HTR-8/SVneo (cell line): ENCODE data around the gene PARP4.
"Not testable (repeated sequence)": the region's sequence is repeated elsewhere in the genome, so short reads cannot be mapped to it uniquely, and the experiment has no call there.

Experiments used
- DNase-seq: peaks from one replicate; pipeline ENCODE4 v3.0.0; 2011; ENCODE audit warnings: low spot score, mixed read lengths; ENCODE audit not compliant: insufficient read length
- FAIRE-seq: peaks from 2 replicates; lab custom pipeline; 2011; peaks lifted over from hg19 to GRCh38; lab: Jason Lieb, UNC

The PARP4 gene

GRCh38 chr13:24506698-24507335 lies 5.8 kb downstream of the PARP4 start:
- no peak for FAIRE-seq

DNA sequence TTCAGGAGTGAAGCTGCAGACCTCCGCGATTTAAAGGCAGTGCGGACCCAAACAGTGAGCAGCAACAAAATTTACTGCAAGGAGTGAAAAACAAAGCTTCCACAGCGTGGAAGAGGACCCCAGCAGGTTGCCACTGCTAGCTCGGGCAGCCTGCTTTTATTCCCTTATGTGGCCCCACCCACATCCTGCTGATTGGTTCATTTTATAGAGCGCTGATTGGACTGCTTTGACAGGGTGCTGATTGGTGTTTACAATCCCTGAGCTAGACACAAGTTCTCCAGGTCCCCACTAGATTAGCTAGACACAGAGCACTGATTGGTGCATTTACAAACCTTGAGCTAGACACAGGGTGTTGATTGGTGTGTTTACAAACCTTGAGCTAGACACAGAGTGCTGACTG lies 6.3 kb downstream of the PARP4 start:
- not testable (repeated sequence) for DNase-seq, FAIRE-seq

More at GRCh38 chr13:24506698-24507335, 5.8 kb downstream of the PARP4 start:
- no peak for DNase-seq

GRCh38 chr13:24505756-24506155 lies 6.8 kb downstream of the PARP4 start:
- FAIRE-seq (no peak), DNase-seq (no peak)

DNA sequence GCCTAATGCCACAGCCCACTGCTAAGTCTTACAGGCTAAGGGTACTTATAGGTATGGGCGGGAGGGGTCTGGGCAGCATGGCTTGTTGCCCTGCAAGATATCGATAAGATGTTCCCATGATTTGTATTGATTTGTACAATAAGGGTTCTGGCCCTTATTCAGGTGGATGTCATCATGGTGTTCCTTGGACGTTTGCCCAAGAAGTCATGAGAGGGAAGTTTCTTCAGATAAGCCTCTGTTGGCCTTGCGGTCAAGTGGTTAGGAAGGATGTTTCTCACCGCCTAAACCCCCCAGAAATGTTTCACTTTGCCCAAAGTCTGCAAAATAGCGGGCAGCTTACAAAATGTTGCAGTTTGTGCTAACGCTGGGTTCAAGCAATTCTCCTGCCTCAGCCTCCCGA lies 7.3 kb downstream of the PARP4 start:
- DNase-seq, result no peak
- FAIRE-seq, result no peak

GRCh38 chr13:24503379-24503696 lies 9.2 kb downstream of the PARP4 start:
- DNase-seq, result no peak
- no peak for FAIRE-seq

DNA sequence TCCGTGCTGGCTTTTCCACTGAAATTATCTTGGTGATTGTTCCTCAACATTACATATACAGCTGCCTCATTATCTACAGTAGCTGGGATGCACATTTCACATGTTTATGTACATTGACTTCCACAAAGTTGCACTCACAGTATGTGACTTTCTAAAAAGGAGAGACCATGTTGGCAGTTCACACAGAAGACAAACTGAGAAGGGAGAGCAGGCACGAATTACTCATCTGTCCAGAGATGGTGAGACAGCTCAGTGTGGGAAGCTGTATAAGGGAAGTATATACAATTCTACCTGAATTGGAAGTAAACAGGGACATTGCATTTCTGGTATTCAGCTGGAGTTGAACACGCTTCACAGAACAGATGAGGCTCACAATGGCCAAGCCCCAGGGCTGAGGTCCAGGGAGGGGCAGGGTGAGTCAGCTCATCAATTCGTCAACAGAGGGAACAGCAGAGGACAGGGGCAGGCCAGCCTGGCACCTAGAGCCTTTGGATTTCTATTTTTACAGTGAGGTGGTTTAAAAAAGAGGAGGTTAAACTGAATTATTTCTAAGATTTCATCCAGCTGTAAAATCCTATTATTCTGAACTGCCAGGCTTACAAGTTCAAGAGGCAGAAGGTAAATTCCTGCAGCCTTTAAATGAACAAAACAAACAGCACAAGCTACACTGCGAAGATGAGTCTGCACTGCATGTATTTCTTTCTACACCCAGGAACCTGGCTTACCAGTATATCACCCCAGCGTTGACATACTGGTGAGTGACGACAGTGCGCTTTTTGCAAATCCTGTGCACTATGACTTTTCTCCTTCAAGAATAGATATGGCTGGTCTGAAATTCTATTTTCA lies 9.8 kb downstream of the PARP4 start:
- DNase-seq, result no peak
- FAIRE-seq, result no peak

- FAIRE-seq (no peak), DNase-seq (no peak)
These were observed 11.6 kb downstream of the PARP4 start for GRCh38 chr13:24500977-24501376.

GRCh38 chr13:24497742-24498141 lies 14.8 kb downstream of the PARP4 start:
- FAIRE-seq, result no peak
- no peak for DNase-seq

- not testable (repeated sequence) for DNase-seq, FAIRE-seq
These were observed 16.3 kb downstream of the PARP4 start for GRCh38 chr13:24496295-24496694.

DNA sequence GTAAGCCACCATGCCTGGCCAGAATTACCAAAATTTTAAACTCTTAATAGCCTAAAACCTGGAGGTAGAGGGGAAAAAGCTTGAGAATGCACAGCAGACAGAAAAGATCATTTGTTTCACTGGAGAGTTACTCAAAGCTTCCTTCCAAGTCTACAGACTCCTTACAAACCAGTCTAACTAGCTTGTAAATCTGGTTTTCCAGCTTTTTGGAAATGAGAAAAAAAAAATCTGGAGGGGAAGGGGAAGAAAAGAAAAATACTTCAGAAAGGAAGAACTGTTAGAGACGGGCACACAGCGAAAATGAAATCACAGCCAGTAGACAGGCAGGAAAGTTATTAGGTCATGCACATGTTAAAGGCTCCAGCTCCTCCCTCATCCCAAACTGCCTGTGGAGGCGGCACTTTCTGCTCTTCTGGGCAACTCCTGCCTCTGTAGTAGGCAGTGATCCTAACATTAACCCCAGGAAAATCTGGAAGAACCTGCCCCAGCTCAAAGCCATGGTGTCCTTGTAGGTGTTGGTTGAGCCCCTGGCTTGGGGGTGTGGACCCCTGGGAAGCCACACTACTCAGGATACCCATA lies 17.3 kb downstream of the PARP4 start:
- no peak for DNase-seq
- no peak for FAIRE-seq

- FAIRE-seq (no peak), DNase-seq (no peak)
These were observed 19.2 kb downstream of the PARP4 start for GRCh38 chr13:24493356-24493755.

GRCh38 chr13:24491845-24492244 lies 20.7 kb downstream of the PARP4 start:
- DNase-seq, result no peak
- no peak for FAIRE-seq

DNA sequence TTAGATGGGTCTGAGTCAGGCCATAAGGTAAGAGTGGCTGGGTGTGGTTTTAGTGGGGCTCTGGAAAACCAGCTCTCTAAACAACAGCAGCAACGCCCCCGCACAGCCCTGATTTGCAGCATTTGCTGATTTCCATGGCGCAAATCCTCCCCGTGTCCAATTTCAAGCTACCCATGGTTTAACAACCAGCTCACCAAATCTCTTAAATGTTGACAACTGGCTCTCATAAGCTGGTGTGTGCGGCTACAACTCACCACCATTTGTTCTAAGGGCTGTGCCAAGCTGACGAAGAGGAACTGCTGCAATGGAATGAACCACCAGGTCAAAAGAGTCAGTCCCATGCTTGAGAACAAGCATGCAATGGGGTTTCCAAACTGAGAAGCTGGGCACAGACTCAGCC lies 22.9 kb downstream of the PARP4 start:
- DNase-seq, result no peak
- no peak for FAIRE-seq

- not testable (repeated sequence) for FAIRE-seq
These were observed 24.5 kb downstream of the PARP4 start for GRCh38 chr13:24488092-24488491.

DNA sequence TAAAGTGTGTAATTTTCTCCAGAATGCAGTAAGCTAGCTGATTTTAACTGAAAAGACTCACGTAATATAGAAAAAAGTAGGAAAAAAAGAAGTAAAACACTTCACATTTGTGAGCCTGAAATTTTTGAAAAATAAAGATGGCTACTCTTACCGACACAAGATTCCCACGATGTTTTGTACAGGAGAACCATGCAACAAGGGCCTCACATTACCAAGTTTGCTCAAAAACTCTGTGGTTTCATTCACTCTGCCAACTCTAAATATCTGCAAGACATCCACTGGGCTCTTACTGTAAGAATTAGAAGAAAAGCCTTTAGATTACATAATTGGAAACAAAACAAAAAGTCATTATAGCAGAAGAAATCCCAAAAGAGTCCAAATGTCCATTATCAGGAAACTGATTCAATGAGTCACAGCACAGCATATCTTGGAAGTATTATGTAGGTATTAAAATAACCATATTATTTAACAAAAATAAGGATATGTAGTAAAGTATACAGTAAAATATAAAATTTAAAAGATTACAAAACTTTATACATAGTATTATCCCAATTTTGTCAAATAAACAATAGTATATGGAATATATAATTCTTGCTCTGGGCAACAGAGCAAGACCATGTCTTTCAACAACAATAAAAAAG lies 26.4 kb downstream of the PARP4 start:
- DNase-seq, FAIRE-seq: not testable (repeated sequence)

More at GRCh38 chr13:24488092-24488491, 24.5 kb downstream of the PARP4 start:
- DNase-seq, result not testable (repeated sequence)

- DNase-seq, result no peak
- FAIRE-seq, result no peak
These were observed 38.9 kb downstream of the PARP4 start for GRCh38 chr13:24473686-24474085.

GRCh38 chr13:24472129-24472528 lies 40.4 kb downstream of the PARP4 start:
- FAIRE-seq, result not testable (repeated sequence)

DNA sequence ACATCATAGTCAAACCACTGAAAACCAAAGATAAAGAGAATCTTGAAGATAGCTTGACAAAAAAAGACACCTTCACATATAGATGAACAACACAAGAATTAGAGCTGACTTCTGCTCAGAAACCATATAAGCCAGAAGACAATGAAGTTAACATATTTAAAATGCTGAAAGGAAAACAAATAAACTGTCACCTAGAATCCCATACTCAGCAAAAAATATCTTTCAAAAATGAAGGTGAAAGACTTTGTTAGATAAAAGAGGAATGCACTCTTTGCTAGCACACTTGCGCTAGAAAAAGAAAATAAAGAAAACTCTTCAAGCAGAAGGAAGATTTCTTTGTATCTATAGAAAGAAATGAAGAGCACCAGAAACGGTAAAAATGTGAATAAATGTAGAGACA lies 49.5 kb downstream of the PARP4 start:
- DNase-seq (no peak), FAIRE-seq (no peak)

More at GRCh38 chr13:24472129-24472528, 40.4 kb downstream of the PARP4 start:
- DNase-seq, result not testable (repeated sequence)

DNA sequence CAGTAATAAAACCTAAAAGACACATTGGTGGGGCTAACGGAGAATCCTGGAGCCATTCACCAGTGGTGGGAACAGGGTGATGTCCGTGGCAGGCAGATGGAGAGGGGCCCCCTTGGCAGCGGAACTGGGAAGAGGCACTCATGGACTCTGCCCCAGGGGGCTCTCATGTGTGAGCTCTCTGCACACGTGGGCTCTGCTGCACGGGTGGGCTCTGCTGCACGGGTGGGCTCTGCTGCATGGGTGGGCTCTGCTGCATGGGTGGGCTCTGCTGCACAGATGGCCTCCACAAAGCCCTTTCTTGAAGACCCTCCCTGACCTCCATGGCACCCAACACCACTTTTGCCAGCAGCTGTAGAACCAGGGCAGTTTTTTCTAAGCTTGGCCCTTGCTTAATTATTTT lies 52.3 kb downstream of the PARP4 start:
- DNase-seq, result no peak
- no peak for FAIRE-seq

DNA sequence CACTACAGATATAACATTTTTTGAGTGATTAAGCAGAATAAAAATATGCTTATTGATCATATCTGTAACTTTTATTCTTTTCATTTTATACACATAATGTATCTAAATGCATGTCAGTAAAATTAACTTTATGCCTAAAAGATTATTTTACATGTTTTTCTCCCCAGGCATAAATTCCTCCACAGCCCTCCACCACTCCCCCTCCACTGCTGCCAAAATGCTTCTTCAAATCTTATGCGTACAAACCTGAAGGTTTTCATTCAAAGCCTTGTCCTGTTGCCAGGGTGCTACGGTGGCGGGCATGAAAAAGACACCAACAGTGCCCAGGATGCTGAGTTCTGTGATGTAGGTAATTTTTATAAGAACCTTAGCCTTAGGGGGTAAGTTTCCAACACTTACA lies 52.9 kb downstream of the PARP4 start:
- FAIRE-seq (no peak), DNase-seq (no peak)

GRCh38 chr13:24459234-24459633 lies 53.3 kb downstream of the PARP4 start:
- FAIRE-seq (no peak), DNase-seq (no peak)
